Stimulated activated CD8-positive, alpha-beta memory T cell treated with anti-CD3 and anti-CD28 coated beads, Interleukin-15, amount 100 ng/mL, for 48 hours (primary cell): ENCODE data around the gene UQCC5.

Source experiments
- DNase-seq, 2 donors: peaks; one replicate each; pipeline ENCODE4 v3.0.0-alpha.2; 2020; ENCODE audit warnings: low read depth in 2 of 2

UQCC5 gene

DNA sequence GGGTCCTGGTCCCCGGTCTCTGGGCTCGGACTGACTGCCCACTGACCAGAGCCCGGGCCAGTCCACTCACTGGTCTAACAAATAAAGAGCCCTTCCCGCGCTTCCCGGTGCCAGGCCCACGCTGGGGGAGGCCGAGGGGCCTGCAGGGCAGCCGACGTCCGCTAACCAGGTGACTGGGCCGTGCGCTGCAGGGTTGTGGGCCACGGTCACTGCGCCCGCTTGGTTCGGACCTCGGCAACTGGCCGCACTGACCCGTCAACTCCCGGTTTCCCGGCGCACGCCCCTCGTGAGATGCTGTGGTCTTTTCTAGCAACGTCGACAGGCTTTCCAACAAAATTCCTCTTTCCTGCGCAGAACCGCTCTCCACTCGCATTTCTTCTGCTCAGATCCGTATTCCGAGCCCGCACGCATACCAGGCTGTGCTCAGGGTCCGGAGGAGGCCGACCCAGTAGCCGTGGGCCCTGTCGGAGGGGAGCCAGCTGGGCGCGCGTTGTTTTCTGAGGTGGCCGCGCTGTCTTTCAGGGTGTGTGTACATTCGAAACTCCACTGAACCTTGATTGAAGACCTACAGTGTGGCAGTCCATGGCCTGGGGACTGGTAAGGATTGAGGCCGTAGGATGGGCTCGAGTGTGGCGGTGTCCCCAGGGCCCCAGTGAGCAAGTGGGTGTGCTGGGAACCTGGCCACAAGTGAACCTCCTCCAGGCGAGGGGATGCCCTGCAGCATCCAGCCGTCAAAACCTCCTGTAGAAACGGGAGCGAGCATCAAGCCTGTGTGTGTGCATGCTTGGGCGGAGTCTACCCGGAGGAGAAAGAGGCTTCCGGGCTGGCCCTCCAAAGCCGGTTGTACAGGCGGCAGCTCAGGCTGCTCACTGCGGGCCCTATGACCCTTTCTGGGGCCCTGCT lies 1.9 kb upstream of the UQCC5 start:
- DNase-seq, result no peak

DNA sequence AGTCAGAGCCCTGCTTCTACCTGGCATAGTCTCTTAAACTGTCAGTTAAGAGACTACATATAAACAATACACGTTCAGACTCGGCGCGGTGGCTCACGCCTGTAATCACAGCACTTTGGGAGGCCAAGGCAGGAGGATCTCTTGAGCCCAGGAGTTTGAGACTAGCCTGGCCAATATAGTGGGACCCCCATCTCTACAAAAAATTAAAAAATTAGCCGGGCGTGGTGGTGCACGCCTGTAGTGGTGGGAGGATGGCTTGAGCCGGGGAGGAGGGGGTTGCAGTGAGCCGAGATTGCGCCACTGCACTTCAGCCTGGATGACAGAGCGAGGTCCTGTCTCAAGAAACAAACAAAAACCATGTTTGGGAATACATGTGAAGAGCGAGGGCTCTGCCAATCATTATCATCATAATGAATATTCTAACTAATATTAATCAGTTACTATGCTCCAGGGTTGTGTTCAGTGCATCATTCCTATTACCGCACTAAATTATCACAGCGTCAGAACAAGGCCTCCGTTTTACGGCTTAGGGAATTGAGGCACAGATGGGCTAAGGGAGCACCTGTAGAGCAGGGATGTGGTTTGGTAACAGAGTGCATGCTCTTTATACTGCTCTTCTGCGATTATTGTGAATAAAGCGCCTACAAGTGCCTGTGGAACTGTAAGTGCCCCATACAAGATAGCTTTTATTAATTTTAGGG lies 844 bp upstream of the UQCC5 start:
- no peak for DNase-seq

DNA sequence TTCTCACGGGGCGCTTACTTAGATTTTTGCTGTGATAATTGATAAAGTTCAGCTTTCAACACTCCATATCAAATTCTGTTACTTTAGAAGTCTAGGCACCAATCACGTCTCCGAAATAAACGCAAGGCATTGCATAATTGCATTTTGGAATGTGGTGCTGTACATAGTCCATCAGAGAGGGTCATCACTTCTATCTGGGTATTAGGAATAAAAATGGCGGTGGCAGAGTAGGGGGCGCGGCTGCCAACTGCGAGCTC lies 365 bp upstream of the UQCC5 start:
- no peak for DNase-seq

DNA sequence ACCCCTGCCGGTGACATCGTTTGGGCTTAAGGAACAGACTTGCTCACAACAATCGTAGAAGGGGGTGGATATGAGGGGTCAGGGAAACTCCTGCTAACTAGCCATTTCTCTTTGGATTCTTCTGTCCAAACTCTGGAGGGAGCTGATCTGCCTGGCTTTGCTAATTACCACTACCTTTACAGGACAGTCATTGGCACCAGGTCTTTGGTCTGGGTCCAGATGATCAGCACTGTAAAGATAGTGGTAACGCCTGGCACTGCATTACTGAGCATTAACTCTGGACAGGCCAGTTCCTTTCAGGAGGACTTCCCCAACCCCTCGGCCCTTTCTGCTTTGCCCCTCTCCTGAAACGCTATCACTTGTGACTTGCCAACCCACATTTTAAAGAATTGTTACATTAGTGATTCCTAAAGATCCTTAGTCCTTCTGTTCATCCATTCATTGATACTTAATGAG lies 788 bp downstream of the UQCC5 start:
- no peak for DNase-seq

DNA sequence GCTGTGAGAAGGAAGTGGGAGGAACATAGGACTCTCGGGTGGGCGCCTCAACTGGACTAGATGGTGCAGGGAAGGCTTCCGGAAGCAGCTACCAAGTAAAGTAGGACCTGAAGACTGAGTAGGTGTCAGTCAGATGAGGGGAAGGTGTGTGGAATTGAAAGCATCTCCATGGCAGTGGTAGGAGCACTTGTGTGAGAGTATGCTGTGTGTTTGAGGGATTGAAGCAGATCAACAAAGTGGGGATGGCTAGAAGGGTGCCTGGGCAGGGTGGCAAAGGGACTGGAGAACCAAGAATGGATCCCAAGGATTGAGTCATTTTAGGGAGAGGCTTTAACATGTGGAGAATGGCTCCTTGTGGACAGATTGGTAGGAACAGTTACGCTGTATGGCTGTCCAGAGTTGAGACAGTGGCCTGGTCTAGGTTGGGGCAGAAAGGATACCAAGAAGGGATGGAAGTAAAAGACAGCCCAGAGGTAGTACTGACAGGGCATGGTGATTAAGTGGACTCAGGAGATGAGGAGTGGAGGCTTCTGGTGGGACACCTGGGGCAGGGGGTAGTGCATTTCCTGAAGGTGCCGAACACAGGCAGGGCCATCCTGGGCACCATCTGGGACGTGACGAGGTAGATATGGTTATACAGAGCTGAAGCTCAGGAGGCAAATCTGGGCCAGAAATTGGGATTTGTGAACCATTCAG lies 1.5 kb downstream of the UQCC5 start:
- DNase-seq, result no peak

DNA sequence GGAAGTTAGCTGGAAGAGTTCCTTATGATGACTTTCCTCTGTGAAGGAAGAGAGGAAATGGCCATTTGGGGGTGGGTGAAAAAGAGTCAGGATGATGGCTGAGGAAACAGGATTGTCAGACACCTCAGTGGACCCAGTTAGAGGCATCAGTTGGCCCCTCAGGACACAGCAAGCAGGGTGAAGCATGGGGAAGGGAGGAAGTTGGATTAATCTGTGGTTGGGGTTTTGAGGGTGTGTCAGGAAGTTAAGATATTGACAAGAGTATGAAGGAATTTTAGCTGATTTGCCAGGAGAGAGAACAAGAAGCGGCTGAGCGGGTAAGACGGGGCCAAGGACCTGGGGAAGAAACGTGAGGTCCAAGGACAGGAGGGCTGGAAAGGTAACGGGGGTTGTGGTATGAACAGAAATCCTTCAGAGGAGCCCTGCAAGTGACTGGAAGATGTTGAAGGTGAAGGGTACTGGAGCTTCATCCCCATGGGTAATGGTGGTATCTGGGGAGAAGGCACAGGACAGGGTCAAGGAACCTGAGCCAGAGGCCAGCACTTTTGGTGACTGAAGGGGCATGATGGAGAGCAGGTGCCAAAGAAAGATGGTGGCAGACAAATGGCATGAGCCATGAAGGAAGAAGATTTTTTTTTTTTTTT lies 2.7 kb downstream of the UQCC5 start:
- DNase-seq, result no peak

DNA sequence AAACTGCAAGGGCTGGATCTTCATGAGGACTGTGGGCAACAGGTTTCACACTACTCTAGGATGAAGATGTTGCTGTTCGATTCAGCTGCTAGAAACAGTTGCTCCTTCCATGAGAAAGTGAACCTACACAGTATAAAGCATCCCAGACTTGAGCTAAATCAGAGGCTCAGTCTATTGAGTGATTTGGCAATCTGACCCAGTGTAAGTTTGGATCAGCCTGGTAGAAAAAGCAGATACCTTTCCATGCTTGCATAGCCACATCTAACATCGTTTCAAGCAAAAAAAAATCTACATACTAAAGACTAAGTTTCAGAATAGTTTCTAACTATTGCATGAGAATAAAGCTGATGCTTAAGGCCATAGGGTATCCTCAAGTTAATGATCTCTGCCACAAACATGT lies 4.6 kb downstream of the UQCC5 start:
- DNase-seq, result no peak

DNA sequence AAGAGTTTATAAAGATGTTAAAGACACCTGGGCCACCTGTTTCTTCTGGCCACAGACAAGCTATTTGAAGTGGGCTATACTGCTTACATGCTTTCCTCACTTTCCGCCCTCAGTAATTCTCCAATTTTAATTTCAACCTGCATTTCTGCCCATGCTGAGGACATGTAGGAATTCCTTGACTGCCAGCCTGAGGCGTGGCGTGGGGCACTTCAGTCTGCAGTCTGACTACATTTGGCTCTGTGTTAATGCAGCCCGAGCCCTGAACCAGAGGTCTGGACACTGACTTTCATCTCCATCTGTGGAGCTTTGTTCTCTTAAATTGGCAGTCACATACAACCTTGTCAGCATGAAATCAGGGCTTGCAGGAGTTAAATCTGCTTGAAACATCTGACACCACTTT lies 8.5 kb downstream of the UQCC5 start:
- no peak for DNase-seq

DNA sequence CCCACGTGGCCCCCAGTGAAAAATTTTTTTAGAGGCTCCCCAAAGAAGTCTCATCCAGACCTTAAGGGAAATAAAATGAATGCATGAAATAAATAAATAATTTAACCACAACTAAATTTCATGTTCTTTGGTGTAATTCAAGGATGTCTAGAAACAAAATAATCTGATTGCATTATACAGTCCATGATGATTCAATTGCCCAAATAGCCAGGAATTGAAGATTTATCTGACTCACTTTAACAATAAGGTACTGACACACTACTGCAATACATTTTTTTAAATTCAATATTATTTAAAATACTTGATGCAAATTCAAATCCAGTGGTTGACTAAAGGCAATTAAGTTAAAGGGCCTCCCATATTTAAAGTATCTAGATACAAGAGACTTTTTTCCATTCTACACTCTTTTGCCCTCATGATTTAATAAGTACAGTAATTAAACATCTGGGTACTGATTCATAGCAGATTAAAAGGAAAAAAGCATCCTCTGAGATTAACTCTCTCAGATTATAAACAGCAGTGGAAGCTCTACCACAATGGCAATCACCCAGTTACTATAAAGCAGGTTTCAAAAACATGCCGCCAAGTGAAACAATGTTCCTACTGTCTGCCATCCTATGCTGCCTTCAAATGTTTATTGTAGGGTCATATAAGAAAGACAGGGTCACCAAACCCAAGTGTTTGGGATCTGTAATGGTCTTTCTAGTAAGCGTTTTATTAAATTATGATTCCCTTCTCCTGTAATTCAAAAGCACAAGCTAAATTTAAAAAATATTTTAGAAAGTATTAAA lies 9.9 kb downstream of the UQCC5 start:
- no peak for DNase-seq

DNA sequence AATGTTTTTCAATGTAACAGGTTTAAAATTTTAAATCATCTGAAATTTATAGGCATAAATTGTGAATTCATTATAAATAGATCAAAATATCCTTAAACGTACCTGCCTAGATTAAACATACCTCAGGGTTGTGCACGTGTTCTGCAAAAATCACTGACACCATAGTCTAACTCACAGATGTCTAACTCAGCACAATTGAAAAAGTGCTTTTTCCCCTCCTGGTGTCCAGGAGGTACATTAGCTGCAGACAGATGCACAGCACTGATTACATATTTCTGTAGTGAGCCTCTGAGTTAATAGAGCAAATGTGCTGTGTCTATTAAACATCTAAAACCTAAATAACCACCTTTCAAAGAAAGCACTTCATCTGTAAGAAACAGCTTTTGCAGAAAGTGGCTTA lies 10.7 kb downstream of the UQCC5 start:
- DNase-seq, result no peak

DNA sequence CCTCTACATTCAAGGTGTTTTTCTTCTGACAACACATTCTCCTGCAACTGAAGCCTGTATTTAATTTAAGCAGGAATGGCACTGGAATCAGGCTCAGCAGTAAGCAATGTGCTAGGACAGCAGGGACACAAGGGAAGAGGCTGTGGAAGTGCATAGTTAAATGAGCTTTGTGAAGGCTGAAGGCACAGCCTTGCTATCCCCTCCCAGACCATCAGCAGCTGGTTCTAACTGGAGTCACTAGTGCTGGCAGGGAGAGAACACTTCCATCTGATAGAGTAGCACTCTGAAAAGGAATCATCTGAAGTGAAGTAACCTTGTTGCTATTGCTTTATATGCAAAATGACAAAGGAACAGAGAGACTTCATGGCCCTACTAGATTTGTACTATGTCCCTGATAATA lies 14.7 kb downstream of the UQCC5 start:
- DNase-seq, result no peak

DNA sequence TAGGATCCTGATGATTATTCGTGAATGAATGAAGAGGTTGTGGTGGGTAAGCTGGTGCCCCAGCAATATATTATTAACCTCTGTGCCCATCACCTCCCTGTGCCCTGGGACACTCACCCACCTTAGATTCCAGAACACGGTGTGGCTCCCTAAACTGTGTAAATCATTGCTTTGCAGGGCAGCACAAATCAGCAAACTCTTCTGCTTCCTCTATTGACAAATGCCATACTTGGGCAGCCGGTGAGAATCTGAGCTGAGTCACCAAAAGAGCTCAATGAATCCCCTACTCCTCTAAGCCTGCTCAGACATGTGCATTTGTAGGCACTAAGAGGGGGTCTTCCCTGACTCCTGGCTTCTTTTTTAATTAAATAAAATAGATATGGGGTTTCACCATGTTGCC lies 15.7 kb downstream of the UQCC5 start:
- no peak for DNase-seq

DNA sequence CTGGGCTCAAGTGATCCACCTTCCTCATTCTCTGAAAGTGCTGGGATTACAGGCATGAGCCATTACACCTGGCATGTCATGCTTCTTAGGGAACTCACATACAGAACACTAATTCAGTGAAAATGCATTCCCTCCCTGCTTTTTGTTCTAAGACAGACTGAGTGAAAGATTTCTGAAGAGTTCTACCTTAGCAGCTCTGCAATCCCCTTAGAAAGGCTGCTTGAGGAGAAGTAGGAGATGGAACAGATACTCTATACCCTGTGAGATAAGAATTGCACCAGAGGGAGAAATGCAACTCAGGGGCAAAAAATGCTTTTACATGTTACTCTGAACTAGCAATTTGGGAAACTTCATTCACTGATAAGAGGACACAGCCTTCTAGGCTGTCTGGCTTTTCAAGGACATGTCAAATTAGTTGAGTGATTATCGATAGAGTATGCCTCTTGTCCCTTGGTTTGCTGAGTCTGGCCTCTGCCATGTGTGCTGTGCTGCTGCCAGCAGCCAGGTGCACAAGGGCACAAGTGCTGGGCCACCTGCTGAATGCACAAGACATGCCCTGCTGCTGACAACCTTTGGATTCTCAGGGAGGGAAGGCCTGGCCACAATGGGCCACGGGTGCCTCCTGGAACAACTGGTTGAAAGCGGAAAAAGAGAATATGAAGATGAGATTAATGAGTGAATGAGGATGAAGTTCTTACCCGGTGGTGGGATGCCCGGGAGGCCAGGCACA lies 17.8 kb downstream of the UQCC5 start:
- DNase-seq, result no peak

DNA sequence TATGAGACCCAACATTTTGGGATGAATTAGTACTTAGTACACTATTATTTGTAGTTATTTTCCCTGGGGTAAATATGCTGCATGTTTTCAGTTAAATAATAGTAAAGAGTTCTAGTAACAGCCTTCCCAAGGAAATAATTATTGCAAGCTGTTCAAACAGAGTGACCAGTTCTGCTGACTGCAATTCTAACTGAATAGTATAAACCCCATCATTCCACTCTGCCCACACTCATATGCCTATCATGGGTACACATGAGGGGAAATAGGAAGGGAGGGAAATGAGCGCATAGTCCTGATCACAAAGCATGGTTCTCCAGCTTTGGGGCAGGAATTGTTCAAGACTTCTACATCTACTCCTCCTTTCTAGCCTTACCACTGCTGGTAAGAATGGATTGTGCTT lies 18.7 kb downstream of the UQCC5 start:
- no peak for DNase-seq

DNA sequence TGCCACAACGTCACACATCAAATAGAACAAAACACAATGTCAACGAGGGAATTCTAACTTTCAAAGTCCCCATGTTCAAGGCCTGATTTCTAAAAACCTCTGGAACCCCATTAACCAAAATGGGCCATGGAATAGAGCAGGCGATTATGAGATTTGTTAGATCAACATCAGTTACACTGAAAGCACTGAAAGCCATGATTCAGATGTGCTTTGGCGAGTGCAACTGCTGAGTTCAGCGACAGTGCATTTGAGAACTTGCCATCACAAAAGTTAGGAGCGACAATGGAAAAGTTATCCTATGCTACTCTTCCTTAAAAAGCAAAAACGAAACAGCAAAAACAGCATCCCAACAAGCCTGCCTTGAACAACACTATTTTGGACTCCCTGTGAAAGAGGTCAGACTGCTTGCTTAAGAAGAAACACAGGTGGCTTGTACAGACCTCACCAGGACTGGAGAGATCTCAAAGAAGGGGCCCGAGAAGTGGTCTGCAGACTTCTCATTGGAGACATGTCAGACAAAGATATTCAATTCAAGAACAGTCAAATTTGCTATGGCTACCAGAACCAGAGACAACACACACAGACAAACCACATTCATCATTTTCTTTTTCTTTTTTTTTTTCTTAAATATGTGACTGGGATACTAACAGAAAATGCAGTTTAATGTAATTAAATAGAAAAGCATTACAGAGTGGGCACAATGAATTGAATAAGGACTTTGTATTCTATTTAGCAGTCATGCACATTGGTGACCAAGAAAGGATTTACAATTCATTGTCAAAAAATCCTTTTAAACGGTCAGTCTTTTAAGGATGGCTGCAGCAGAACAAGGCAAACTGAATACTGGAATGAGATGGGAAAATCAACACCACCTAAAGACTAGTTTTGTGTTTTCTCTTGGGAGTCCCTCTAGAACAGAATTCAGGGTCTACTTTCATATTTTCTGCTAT lies 20.9 kb downstream of the UQCC5 start:
- DNase-seq, result no peak

DNA sequence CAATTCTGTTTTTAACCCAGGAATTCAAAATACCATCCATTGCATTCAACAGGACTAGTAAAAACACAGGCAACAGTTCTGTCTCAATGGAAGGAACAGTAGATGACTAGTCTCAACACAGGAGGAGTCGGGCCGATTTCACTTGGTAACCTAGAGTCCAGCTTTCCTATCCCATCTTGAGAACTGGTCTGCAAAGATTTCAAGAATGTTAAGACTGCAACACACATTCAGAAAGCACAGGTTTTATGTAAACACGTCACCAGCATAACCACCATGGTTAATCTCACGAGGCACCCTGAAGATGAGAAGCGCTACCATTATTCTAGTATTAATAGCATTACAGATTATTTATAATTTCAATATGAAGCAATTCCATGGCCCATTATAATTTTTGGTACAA lies 22.0 kb downstream of the UQCC5 start:
- no peak for DNase-seq

DNA sequence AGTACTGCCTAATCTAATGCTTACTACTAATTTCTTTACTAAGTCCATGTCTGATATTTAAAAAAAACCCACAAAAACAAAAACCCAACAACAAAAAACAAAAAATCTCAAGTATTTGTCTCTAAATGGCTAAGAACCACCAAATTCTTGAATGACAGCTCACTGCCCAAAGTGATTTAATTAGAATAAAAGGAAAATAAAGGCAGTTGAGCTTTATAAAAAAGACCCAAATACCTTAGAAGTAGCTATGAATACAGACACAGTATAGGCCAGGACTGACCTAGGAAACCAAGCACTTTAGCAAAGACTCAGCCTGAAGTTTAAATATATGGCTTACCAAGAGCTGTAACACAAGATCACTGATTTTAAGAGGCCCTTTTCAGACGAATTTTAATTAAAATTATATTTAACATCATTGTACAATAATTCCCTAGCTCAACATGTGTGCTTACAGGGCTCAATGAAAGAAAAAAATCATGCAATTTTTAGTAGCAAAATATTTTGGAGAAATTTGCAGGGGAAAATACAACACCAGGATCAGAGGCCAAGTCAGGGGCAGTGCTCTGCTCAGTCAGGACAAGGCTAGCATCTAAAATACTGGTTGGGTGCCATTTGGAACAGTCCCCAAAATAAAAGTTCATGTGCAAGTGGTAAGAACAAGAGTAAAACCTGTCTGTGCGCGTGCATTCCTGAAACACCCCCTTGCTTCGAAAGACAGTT lies 24.8 kb downstream of the UQCC5 start:
- no peak for DNase-seq

DNA sequence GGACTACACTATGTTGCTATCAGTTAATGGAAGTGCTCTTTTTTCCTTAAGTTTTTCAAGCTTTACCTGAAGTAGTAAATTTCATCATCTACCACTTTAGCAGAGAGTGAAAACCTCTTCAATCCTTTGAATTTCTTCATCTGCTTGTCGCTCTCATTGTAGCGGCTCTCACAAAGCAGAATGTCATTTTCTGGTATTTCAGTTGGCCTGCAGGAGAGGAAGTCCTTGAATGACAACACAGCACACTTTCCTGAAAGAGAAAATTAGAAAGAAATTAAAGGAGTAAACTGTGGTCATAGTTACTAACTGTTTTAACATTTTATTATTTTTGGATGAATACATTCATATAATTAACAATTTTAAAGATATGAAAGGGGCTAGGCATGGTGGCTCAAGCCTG lies 27.6 kb downstream of the UQCC5 start:
- DNase-seq, result no peak

DNA sequence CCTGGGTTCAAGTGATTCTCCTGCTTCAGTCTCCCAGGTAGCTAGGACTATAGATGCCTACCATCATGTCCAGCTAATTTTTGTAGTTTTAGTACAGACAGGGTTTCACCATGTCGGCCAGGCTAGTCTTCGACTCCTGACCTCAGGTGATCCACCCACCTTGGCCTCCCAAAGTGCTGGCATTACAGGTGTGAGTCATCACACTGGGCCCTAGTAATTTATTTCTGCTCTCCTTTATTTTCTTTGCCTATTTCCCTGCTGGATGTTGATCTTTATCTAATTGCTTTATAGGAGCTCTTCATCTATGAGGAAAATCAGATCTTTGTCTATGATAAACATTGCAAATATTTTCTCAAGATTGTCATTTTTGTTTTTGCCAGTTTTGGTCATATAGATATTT lies 31.7 kb downstream of the UQCC5 start:
- no peak for DNase-seq
